Measurements from ENCODE around the gene NLRC5.
"Not testable (repeated sequence)": the region's sequence is repeated elsewhere in the genome, so short reads cannot be mapped to it uniquely, and the experiment has no call there.

Gene NLRC5

GRCh38 chr16:56970934-56971767, 18.2 kb upstream of the NLRC5 start:
- DNase-seq (ENCODE audit: low read depth), result no peak
- no peak overlapping the region for H3K4me3 ChIP-seq (ENCODE audit: low read length)
- TF ChIP-seq CTCF (conservative IDR thresholded peaks at IDR 0.05; ENCODE audit: low read depth, low read length), result no peak

- no peak overlapping the region for H3K4me3 ChIP-seq (ENCODE audit: low read length)
- DNase-seq (ENCODE audit: low read depth), result no peak
- no peak for TF ChIP-seq CTCF (conservative IDR thresholded peaks at IDR 0.05; ENCODE audit: low read depth, low read length)
Observed at GRCh38 chr16:56971768-56972043, 17.7 kb upstream of the NLRC5 start.

GRCh38 chr16:56972403-56973293, 16.7 kb upstream of the NLRC5 start:
- TF ChIP-seq CTCF (conservative IDR thresholded peaks at IDR 0.05; ENCODE audit: low read depth, low read length), result no peak
- DNase-seq (ENCODE audit: low read depth), result no peak
- no peak overlapping the region for H3K4me3 ChIP-seq (ENCODE audit: low read length)

DNA sequence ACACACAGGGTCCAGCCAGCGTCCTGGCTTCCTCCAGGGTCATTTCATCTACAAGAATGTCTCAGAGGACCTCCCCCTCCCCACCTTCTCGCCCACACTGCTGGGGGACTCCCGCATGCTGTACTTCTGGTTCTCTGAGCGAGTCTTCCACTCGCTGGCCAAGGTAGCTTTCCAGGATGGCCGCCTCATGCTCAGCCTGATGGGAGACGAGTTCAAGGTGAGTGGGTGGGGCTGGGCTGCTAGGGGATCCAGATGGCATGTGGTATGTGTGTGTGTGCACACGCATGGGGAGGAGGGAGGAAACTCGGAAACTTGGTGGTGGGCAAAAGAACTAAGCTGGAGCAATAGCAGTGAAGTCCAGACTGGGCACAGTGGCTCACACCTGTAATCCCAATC, 16.1 kb upstream of the NLRC5 start:
- no peak overlapping the region for H3K4me3 ChIP-seq (ENCODE audit: low read length)
- no peak for DNase-seq (ENCODE audit: low read depth)
- TF ChIP-seq CTCF (conservative IDR thresholded peaks at IDR 0.05; ENCODE audit: low read depth, low read length), result no peak

DNA sequence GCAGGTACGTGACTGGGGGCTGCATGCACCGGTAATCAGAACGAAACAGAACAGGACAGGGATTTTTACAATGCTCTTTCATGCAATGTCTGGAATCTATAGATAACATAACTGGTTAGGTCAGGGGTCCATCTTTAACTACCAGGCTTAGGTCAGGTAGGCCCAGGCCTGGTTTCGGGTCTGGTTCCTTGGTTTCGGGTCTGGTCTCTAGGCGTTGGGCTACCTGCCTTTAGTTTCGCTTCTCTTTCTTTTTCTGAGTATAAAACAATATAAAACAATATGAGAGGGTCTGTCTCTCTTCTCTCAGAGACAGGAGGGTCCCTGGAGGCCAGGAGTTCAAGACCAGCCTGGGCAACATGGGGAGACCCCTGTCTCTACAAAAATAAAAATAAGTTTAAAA, 15.5 kb upstream of the NLRC5 start:
- H3K4me3 ChIP-seq (ENCODE audit: low read length); DNase-seq (ENCODE audit: low read depth): not testable (repeated sequence)

GRCh38 chr16:56974549-56975300, 14.6 kb upstream of the NLRC5 start:
- TF ChIP-seq CTCF (conservative IDR thresholded peaks at IDR 0.05; ENCODE audit: low read depth, low read length), result no peak
- DNase-seq (ENCODE audit: low read depth), result no peak
- no peak overlapping the region for H3K4me3 ChIP-seq (ENCODE audit: low read length)

- TF ChIP-seq CTCF (conservative IDR thresholded peaks at IDR 0.05; ENCODE audit: low read depth, low read length), result no peak
Observed at GRCh38 chr16:56975714-56976113, 13.6 kb upstream of the NLRC5 start.

More at GRCh38 chr16:56975714-56976113, 13.6 kb upstream of the NLRC5 start:
- H3K4me3 ChIP-seq (ENCODE audit: low read length), result no peak overlapping the region
- DNase-seq (ENCODE audit: low read depth), result no peak

Measured in retinal pigment epithelial cell (primary cell).